Sigmoid colon (tissue), 7 donors: ENCODE data around the gene IFI27L2. TPM values are rescaled to one million over a fixed set of nuclear protein-coding genes. Genes with fewer than 3 reads are reported as not detected.

Experiments
- polyA plus RNA-seq, 3 donors: library from polyadenylated mRNA; stranded (reverse); fragments of 200-250 nt; gene quantifications; one replicate each; pipeline ENCODE4 v1.2.3, GENCODE V29; 2013
- total RNA-seq, 4 donors: library from RNA; depleted of rRNA; stranded (reverse); fragments of >200 nt; gene quantifications; one replicate each; pipeline ENCODE4 v1.1.0, GENCODE V29; 2016
- donor health status: healthy with polysubstance abuse.
- donor health status: Bipolar disorder and iron deficiency.
- donor health status: healthy.

Gene IFI27L2
- total and polyA plus RNA-seq, 7 donors = 47.9 to 145 (median 84.7) TPM

Other genes starting within 250 kb of the IFI27L2 start
- not detected for gene FAM181A, start 202.3 kb downstream of the IFI27L2 start, total RNA-seq
- gene FAM181A, start 202.3 kb downstream of the IFI27L2 start, polyA plus RNA-seq = not detected
- 100 to 1,000 TPM; 117 to 178 (median 139) TPM for gene ASB2, start 153.0 kb downstream of the IFI27L2 start, total RNA-seq
- gene ASB2, start 153.0 kb downstream of the IFI27L2 start, polyA plus RNA-seq = 1 to 10 TPM; 1.2 to 10.0 (median 4.2) TPM
- not detected for gene CCDC197, start 132.3 kb downstream of the IFI27L2 start, total RNA-seq
- gene CCDC197, start 132.3 kb downstream of the IFI27L2 start, polyA plus RNA-seq = not detected
- under 1 TPM; 0.14 to 0.71 (median 0.52) TPM for gene OTUB2, start 103.3 kb downstream of the IFI27L2 start, total RNA-seq
- 1 to 10 TPM in 2 of 3 donors, under 1 TPM in 1; 0.60 to 2.3 (median 2.0) TPM for gene OTUB2, start 103.3 kb downstream of the IFI27L2 start, polyA plus RNA-seq
- 100 to 1,000 TPM; 109 to 147 (median 133) TPM for gene DDX24, start 48.4 kb downstream of the IFI27L2 start, total RNA-seq
- gene DDX24, start 48.4 kb downstream of the IFI27L2 start, polyA plus RNA-seq = 10 to 100 TPM; 42.5 to 63.5 (median 43.2) TPM
- 1 to 10 TPM; 6.7 to 8.6 (median 7.7) TPM for gene IFI27L1, start 48.3 kb downstream of the IFI27L2 start, total RNA-seq
- 10 to 100 TPM; 25.1 to 49.5 (median 30.6) TPM for gene IFI27L1, start 48.3 kb downstream of the IFI27L2 start, polyA plus RNA-seq
- 100 to 1,000 TPM in 2 of 4 donors, 10 to 100 TPM in 2; 25.2 to 183 (median 98.3) TPM for gene IFI27, start 18.9 kb downstream of the IFI27L2 start, total RNA-seq
- 1,000 to 10,000 TPM; 1,595 to 3,562 (median 2,792) TPM for gene IFI27, start 18.9 kb downstream of the IFI27L2 start, polyA plus RNA-seq
- gene PPP4R4, start 44.7 kb upstream of the IFI27L2 start, total RNA-seq = 1 to 10 TPM in 1 of 4 donors, under 1 TPM in 3; 0.27 to 3.0 (median 0.69) TPM
- under 1 TPM in 2 of 3 donors, not detected in 1; 0.07 to 0.60 TPM for gene PPP4R4, start 44.7 kb upstream of the IFI27L2 start, polyA plus RNA-seq
- not detected for gene SERPINA10, start 163.7 kb upstream of the IFI27L2 start, total RNA-seq
- under 1 TPM in 1 of 3 donors, not detected in 2; 0.06 TPM for gene SERPINA10, start 163.7 kb upstream of the IFI27L2 start, polyA plus RNA-seq
- not detected for gene SERPINA6, start 193.7 kb upstream of the IFI27L2 start, total RNA-seq
- gene SERPINA6, start 193.7 kb upstream of the IFI27L2 start, polyA plus RNA-seq = 1 to 10 TPM in 1 of 3 donors, not detected in 2; 2.0 TPM
- gene SERPINA2, start 237.1 kb upstream of the IFI27L2 start, total RNA-seq = not detected
- not detected for gene SERPINA2, start 237.1 kb upstream of the IFI27L2 start, polyA plus RNA-seq